ENCODE results near the gene SOX12.
"Not testable (repeated sequence)": the region's sequence is repeated elsewhere in the genome, so short reads cannot be mapped to it uniquely, and the experiment has no call there.

SOX12 gene

DNA sequence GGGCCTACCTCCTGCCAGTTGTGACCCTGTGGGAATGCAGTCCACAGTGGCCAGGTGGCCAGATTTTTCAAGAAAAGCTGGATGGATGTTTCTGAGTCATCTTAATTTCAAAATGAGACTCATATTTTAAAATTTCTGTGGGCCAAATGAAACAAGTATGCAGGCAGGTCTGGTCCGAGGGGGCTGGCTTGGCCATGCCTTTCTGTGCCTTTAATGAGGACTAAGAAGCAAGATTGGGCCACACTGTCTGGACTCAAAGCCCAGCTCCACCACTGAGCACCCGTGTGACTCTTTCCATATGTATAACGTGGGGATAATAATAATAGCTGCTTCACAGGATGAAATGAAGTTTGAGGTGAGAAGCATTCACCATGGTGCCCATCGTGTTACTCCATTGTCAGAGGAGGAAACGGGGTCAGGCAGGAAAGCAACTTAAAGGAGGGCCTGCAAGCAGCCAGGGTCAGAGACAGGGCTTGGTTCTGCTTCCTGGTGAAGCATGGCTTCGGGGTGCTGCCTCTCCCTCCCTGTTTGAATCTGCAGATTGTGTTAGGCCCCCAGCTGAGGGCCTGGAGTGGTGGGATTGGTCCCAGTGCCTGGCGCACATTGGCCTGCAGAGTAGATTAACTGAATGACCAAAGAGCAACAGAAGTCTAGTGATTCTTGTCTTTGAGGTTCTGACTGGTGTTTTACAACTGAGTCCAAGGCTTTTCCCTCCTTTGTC is 3.8 kb downstream of the SOX12 start:
- DNase-seq, result no peak

DNA sequence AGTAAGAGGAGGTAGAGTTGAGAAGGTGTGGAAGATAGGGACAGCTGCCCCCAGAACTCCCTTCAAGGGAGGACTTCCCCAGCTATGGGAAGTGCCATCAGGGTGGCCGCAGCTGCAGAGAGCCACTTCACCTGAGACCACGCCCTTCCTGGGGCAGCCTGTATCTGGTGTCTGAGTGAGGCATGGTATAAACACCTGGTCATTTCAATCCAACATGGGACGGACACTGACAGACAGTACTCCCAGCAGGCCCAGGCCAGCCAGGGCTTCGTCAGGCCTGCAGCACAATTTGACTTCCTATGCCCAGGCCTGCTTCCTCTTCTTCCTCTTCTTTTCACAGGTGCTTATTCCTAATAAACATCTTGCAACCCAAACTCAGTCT is 4.5 kb downstream of the SOX12 start:
- no peak for DNase-seq

DNA sequence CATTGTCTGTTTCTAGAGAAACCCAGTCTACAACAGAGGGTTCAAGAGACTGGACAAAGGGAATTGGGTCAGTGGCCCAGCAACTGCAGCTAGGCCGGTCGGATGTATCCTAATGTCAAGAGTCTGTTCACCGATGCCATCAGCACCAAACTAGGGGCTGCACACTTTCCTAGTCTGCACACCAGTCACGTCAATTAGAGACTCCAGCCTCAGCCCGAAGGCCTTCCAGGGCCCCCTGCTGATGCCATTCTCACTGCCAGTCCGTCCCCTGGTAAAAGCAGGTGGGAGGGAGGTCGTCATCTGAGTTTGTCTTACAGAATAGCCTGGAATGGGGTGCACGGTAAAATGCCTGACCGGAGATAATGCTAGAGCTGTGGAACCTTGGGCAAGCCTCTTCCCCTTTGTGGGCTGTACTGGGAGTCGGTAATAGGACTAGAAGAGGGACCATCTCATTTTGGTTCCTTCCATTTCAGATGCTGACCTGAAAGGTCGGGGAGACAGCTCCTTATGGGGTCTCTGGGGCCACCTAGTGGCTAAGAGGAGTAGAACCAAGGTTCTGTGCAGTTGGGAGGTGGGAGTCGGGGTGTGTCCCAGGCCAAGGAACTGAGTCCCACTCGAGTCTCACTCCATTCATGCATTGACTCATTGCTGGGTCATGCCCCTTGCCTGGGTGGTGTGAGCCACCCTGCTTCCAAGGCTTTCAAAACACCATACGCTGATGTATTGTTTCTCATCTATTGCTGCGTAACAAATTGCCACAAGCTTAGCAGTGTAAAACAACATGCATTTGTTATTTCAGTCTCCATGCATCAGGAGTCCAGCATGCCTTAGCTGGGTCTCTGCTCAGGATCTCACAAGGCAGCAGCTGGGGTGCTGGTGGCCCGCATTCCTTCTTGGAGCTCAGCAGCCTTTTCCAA is 5.1 kb downstream of the SOX12 start:
- DNase-seq, result peak; percentile 67

DNA sequence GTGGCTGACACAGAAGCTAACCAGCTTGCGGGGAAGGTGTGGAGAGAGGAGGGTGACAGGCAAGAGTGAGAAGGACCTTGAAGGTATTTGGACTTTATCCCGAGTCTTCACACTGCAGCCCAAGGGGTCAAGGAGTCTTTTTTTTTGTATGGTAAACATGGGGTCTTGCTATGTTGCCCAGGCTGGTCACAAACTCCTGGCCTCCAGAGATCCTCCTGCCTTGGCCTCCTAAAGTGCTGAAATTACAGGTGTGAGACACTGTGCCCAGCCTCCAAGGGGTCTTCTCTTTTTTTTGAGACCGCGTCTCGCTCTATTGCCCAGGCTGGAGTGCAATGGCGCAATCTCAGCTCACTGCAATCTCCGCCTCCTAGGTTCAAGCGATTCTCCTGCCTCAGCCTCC is 9.2 kb downstream of the SOX12 start:
- DNase-seq, result no peak

DNA sequence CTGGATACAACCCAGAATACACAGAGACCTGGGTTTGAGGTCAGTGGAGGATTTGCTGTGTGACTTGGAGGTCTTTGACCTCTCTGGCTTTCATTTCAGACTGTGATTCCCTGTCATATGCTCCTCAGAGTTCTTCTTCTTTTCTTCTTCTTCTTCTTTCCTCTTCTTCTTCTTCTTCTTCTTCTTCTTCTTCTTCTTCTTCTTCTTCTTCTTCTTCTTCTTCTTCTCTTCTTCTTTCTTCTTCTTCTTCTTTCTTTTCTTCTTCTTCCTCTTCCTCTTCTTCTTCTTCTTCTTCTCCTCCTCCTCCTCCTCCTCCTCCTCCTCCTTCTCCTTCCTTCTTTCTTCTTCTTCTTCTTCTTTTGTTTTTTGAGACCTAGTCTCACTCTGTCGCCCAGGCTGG is 10.7 kb downstream of the SOX12 start:
- not testable (repeated sequence) for DNase-seq

DNA sequence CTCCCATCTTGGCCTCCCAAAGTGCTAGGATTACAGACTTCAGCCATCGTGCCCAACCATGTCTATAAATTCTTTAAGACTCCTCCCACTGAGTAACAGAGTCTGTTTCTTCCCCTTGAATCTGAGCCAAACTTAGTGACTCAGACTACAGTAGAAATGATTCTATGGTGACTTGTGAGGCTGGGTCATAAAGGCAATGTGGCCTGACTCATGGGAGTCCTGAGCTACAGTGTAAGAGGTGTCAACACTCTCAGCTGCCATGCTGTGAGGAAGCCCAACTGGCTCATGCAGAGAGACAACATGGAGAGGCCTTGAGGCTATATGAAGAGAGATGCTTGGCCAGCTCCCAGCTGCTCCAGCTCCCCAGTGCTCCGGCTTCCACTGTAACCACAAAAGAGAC is 16.3 kb downstream of the SOX12 start:
- DNase-seq, result no peak

DNA sequence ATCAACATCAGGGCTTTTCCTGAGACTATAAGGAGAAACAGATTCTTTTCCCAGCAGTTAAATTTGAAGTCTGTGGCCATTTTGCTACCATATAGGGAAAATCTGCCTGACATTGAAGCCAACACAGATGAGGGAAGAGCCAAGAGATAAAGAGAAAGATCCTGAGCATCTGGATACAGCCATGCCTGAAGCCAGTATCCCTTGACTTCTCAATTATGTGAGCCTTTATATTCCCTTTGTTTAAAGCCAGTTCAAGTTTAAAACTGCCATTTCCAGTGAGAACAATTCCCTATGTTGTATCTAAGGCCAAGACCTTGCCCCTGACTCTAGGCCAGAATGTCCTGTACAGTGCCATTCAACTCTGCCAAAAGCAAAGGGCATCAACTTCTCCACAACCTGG is 17.8 kb downstream of the SOX12 start:
- no peak for DNase-seq

DNA sequence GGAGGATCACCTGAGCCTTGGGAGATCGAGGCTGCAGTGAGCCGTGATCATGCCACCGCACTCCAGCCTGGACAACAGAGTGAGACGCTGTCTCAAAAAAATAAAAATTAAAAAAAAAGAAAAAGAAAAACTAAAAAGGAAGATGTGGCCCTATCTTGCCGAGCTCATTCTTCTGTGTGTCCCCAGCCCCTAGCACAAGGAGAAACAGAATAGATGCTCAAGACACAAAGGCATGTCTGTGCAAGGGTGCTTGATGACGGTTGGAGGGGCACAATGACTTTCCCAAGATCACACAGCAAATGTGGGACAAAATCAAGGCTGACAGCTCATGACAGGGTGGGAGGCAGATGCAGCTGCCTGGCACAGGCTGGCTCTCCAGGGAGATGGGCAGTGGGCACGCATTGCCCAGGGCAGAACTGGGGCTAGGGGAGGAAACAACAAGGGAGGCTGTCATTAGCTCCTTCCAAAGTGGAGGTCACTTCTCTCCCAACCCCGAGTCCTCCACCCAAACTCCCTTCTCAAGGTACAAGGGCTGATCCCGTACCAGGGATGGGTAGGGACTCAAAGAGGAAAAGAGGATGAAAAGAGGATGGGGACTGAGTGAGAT is 20.8 kb downstream of the SOX12 start:
- DNase-seq, result no peak

DNA sequence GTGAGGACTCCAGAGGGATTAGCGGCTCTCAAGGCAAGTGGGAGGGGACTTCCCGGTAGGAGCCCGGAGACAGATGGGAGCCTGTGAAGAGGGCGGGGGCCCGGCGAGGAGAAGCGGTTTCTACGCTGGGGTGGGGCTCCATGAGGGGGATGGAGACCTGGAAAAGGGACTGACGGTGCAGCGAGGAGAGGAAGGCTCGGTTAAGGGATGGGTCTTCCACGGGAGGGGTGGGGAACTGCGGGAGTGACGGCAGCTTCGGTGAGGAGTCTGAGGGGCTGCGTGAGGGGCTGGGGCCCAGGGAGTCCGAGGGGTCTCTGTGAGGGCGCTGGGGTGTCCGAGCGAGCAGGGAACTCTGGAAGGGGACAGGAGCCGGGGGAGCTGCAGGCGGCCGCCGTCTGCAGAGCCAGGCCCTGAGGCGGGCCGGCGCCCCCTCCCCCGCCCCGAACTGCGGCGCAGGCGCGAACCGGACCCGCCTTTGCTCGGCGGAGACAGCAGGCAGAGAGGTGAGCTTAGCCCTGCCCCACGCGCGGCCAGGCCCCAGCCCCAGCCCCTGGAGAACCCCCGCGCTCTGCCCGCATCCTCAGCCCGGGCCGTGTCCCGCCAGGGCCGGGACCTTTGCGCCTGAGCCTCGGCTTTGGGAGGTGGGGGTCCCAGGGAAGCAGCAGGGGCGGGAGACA is 21.4 kb downstream of the SOX12 start, which contains the start of gene NRSN2:
TSS of gene NRSN2 (plus strand) at position 472 of the 677 bp plus-strand sequence. CDS start 2,533 bp downstream, outside the sequence.
- peak; percentile 42 for DNase-seq

DNA sequence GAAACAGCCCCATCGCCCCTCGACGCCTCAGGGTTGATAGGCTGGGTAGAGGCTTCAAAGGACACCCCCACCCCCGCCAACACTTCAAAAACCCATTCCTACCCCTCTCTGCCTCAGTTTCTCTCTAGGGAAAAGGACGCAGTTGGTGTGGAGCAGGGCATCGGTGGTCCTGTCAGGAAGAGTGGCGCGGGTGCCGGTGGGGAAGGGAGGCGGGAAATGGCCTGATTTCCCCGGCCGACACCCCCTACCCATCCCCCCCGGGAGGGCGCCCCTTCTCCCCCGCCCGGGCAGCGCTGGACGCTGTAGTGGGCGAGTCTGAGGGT is 21.9 kb downstream of the SOX12 start:
- no peak for DNase-seq

DNA sequence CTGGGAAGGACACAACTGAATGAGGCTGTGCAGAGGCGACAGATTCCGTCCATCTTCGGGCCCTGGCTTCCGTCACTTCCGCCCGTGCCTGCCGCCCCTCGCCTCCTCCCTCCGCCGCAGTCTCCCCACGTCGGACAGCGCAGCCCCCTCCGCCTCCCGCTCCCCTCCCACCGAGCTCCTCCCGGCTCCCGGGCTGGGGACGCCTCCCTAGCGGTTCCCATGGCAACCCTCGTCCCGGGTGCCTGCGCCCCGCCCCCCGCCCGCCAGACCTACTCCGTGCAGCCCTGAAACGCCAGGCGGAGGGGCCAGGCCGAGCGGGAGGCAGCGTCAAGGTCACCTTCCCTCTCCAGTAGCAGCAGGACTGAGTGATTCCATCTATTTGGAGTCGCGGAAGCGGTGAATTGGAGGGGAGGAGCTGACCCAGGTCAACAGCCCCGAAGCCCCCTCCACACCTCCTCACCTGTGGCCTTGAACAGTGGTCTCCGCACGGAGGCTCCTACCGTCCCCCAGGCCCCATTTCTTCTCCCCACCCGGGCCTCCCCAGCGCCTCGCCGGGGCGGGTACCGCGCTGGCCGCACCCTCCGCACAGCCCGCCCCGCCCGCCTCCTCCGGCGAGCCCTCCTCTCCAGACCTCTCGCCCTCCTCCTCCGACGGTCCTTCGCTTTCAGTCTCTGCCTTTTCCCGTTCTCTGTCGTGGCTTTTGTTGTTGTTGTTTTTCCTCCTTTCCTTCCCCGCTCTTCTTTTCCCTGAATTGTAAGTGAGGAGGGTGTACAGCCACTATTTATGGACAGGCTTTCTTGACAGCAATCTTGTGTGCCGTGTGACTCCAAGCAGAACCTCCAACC is 22.5 kb downstream of the SOX12 start:
- DNase-seq, result peak; percentile 70

DNA sequence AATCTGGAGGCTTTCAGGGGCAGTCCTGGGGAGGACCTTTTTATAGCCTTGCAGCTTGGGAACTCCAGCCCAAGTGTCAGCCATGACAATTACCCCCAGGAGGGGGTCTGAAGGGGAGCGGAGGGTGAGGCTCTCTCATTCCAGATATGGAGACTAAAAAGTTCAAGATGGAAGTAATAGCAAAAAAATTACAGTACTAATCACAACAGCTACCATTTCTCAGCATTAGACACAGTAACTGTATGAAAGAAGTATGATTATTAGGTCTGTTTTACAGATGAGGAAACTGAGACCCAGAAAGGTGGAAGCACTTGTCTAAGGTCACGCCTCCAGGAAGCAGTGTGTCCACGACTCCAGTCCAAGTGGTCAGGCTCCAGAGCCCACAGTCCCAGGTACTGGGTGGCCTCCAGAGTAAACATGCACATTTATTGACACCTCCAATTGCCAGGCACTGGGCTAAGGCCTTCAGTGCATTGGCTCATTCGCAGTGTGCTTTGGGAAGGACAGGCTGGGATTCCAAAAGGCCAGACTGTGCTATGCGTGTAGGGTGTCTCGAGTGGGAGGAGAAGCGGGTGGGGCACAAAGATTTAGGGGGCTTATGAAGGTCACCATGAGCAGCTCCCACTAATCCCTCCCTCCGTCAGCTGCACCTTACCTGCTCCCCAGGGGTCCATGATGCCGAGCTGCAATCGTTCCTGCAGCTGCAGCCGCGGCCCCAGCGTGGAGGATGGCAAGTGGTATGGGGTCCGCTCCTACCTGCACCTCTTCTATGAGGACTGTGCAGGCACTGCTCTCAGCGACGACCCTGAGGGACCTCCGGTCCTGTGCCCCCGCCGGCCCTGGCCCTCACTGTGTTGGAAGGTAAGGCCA is 23.9 kb downstream of the SOX12 start:
- no peak for DNase-seq

DNA sequence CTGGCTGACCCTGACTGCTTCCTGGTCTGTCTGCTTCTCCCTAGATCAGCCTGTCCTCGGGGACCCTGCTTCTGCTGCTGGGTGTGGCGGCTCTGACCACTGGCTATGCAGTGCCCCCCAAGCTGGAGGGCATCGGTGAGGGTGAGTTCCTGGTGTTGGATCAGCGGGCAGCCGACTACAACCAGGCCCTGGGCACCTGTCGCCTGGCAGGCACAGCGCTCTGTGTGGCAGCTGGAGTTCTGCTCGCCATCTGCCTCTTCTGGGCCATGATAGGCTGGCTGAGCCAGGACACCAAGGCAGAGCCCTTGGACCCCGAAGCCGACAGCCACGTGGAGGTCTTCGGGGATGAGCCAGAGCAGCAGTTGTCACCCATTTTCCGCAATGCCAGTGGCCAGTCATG is 27.8 kb downstream of the SOX12 start:
- no peak for DNase-seq

DNA sequence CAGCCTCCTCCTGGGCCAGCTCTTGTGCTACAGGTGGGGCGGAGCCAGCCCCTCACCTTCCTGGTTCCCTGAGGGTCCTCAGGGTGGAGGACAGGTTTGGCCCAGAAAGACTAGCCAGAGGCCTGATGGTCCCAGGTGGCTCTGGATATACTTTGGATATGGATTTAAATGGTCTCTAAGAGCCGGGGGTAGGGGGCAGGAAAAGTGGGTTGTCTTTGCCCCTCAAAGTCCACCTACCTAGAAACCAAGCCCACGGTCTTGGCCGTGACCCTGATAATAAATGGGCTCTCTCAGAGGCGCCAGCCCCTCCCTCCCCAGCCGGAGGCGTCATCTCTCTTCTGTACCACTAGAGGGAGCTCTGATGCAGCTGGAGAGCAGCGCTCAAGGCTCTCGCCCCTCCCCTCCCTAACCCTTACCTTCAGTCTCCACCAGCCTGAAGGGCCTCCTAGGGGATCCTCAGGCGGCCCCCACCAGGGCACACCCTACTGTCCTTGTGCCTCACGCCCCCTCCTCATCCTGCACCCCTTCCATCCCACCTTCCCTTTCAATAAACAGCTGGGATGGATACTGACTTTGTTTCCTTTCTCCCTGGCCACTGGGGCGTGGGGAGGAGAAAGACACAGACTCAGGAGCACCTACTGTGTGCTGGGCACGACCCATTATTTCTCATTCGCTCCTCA is 29.1 kb downstream of the SOX12 start:
- DNase-seq, result peak; percentile 82

DNA sequence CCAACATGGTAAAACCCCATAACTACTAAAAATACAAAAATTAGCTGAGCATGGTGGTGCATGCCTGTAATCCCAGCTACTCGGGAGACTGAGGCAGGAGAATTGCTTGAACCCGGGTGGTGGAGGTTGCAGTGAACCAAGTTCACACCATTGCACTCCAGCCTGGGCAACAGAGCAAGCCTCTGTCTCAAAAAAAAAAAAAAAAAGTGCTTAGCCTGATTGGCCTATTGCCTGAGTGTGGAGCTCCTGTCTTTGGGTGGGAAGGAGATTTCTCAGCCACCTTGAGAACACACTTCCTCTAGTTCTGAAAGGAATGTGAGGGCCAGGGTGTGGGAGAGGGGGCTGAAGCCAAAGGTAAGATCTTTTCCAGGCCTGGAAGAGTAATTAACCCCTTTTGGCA is 30.8 kb downstream of the SOX12 start:
- not testable (repeated sequence) for DNase-seq

DNA sequence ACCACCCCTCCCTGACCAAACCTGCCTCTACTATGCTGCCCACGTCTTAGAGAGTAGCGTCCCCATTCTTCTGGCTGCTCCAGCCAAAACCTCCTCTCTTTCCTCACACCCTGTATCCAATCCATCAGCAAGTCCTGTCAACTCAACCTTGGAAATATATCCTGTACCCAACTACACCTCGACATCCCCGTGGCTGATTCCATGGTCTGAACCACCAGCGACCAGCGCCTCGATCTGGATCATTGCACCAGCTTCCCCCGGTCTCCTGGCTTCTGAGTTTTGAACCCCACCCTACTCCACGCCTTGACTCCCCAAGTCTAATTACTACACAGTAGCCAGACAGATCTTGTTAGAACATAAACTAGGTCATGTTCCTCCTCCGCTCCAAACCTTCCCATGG is 31.4 kb downstream of the SOX12 start:
- no peak for DNase-seq

DNA sequence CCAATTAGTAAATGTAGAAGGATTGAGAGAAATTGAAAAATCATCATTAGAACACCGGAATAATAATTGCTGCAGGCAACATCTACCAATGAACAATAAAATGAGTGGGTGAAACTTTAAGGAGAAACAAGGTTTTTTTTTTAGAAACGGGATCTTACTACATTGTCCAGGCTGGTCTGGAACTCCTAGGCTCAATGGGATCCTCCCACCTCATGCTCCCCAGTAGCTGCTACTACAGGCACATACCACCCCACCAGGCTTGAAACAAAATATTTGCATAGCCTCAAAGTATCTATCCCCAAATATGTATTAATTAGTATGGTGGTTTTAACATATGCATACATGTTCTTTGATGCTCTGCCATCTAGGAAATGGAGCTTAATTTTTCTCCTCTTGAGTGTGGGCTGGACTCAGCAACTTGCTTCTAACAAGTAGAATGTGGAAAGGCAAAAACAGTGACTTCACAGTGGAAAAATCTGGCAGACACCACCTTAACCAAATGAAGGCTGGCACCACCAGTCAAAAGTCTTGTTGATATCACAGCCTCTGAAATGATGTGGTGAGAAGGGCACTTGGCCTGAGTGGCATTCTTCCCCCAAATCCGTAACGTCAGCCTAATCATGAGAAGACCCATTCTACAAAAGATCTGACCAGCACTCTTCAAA is 33.7 kb downstream of the SOX12 start:
- no peak for DNase-seq

DNA sequence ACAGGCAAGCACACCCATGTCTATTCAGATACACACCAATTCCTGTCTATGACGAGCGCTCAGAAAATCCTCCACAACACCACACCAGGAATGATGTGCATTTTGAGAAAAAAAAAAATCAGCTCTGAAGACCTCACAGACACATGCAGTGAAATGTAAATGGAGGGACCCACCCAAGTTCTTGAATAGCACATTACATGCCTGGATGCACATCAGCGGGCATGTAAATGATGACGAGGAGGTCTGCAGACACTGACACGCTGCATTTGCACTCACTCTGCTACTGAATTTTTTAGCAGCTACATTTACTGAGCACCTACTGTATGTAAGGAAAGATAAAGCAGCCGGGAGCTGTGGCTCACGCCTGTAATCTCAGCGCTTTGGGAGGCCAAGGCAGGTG is 36.2 kb downstream of the SOX12 start:
- no peak for DNase-seq

DNA sequence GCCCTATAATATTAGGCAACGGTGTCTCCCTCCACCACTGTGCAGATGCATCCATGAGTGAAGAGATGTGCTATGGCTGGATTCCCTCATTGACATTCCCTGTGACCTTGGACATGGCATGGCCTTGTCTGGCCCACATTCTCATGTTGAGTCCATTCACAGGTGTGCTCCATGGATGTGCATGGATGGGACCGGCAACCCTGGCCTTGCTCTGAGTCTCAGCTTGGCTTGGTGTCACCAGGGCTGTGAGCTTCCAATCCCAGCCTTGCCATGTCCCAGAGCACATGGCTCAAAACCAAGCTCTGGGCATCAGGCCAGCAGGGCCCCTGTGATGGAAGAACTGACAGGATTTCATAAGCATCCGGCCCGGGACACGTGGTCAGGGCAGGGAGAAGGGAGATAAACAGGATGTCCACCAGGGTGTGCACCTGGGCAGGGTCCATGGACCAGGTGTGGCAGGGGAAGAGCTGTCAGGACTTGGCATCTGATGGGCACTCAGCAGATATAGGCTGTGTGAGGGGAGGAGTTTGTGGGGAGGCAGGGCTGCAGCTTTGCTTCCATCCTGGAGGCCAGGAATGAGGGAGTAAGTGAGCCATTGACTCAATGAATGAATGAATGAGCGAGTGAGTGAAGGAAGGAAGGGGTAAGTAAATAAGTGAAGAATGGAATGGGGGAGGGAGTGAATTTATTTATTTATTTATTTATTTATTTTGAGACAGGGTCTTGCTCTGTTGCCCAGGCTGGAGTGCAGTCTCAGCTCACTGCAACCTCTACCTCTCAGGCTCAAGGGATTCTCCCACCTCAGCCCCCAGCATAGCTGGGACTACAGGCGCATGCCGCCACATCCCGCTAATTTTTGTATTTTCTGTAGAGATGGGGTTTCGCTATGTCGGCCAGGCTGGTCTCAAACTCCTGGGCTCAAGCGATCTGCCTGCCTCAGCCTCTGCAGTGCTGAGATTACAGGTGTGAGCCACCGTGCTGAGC is 37.2 kb downstream of the SOX12 start:
- DNase-seq, result peak; percentile 35
